K562 (cell line): ENCODE data around the gene SLC25A42. TPM values are rescaled to one million over a fixed set of nuclear protein-coding genes. Genes with fewer than 3 reads are reported as not detected.
A peak's percentile ranks its signal among the peaks of the same experiment; 100 is the strongest.

Experiments
- CBX8 ChIP-seq: fragments of 200-600 bp; sonication (generic); IDR thresholded peaks from 2 replicates; pipeline ENCODE4 v1.6.1; 2012; ENCODE audit warnings: borderline replicate concordance, mixed run types, low read depth, mild to moderate bottlenecking, moderate library complexity, mixed read lengths, low read length, control low read depth, inconsistent platforms; ENCODE audit not compliant: poor library complexity, severe bottlenecking; ENCODE audit errors: extremely low read depth
- CCAR2 ChIP-seq: fragments of 200-400 bp; formaldehyde crosslinking; IDR thresholded peaks from 2 replicates; pipeline ENCODE4 v1.6.1; 2017; ENCODE audit warnings: mild to moderate bottlenecking, low read depth, low read length
- CHCHD3 ChIP-seq: fragments of 250-450 bp; sonication (Bioruptor Pico); IDR thresholded peaks from 2 replicates; pipeline ENCODE4 v2.1.2; 2022; ENCODE audit warnings: mild to moderate bottlenecking
- DPF2 ChIP-seq: fragments of 450-650 bp; IDR thresholded peaks from 2 replicates; pipeline ENCODE4 v1.6.1; 2016
- FOXJ2 ChIP-seq: fragments of 200-800 bp; sonication (Bioruptor generic); IDR thresholded peaks from 2 replicates; pipeline ENCODE4 v1.6.1; 2016; ENCODE audit warnings: missing genetic modification characterization, missing compliant biosample characterization
- HDAC2 ChIP-seq: fragments of 450-650 bp; IDR thresholded peaks from 2 replicates; pipeline ENCODE4 v1.6.1; 2016; ENCODE audit warnings: mild to moderate bottlenecking
- HSF4 ChIP-seq: fragments of 250-450 bp; sonication (Bioruptor Pico); IDR thresholded peaks from 2 replicates; pipeline ENCODE4 v2.1.2; 2022; ENCODE audit warnings: mild to moderate bottlenecking, moderate library complexity, borderline replicate concordance
- MED1 ChIP-seq: sonication (generic); formaldehyde crosslinking; IDR thresholded peaks from 2 replicates; pipeline ENCODE4 v1.8.1; 2023; ENCODE audit warnings: missing genetic modification reagents, borderline replicate concordance
- NFE2 ChIP-seq: IDR thresholded peaks from 2 replicates; pipeline ENCODE4 v1.6.1; 2014; ENCODE audit warnings: antibody characterized with exemption, low read depth
- POLR2AphosphoS5 ChIP-seq: IDR thresholded peaks from 2 replicates; pipeline ENCODE4 v1.6.1; 2011; ENCODE audit warnings: mild to moderate bottlenecking, low read depth, low read length, moderate library complexity; ENCODE audit not compliant: control insufficient read depth, insufficient read depth
- PRMT5 ChIP-seq: sonication (generic); formaldehyde crosslinking; IDR thresholded peaks from 2 replicates; pipeline ENCODE4 v1.5.0; 2020; ENCODE audit warnings: missing genetic modification reagents
- RBM14 ChIP-seq: fragments of 200-400 bp; formaldehyde crosslinking; IDR thresholded peaks from 2 replicates; pipeline ENCODE4 v1.6.1; 2018; ENCODE audit warnings: low read depth, mild to moderate bottlenecking, low read length, moderate library complexity, borderline replicate concordance; ENCODE audit not compliant: insufficient read depth
- TAF1 ChIP-seq: IDR thresholded peaks from 2 replicates; pipeline ENCODE4 v1.6.1; 2011; ENCODE audit warnings: mild to moderate bottlenecking, low read length, moderate library complexity; ENCODE audit not compliant: insufficient read depth, control insufficient read depth, severe bottlenecking; ENCODE audit errors: extremely low read depth
- U2AF2 ChIP-seq: fragments of 200-400 bp; formaldehyde crosslinking; optimal IDR thresholded peaks from 2 replicates; pipeline ENCODE3; 2017; ENCODE audit warnings: low read depth, mild to moderate bottlenecking, low read length
- ZBTB7A ChIP-seq: IDR thresholded peaks from 2 replicates; pipeline ENCODE4 v1.6.1; 2011; ENCODE audit warnings: low read depth, mild to moderate bottlenecking, low read length, moderate library complexity, borderline replicate concordance; ENCODE audit not compliant: control insufficient read depth
- ZNF174 ChIP-seq: fragments of 250-450 bp; sonication (Bioruptor Pico); IDR thresholded peaks from 2 replicates; pipeline ENCODE4 v1.4.0; 2020; ENCODE audit warnings: mild to moderate bottlenecking
- ZNF224 ChIP-seq: sonication (generic); formaldehyde crosslinking; IDR thresholded peaks from 2 replicates; pipeline ENCODE4 v1.8.0; 2022; ENCODE audit warnings: mild to moderate bottlenecking, missing genetic modification reagents
- ZNF23 ChIP-seq: fragments of 250-450 bp; sonication (Bioruptor Pico); IDR thresholded peaks from 2 replicates; pipeline ENCODE4 v1.4.0; 2020; ENCODE audit warnings: mild to moderate bottlenecking
- ZNF57 ChIP-seq: fragments of 450-650 bp; formaldehyde crosslinking; IDR thresholded peaks from 2 replicates; pipeline ENCODE4 v1.4.0; 2020; ENCODE audit warnings: mild to moderate bottlenecking, moderate library complexity
- ZSCAN29 ChIP-seq: fragments of 450-650 bp; IDR thresholded peaks from 2 replicates; pipeline ENCODE4 v1.6.1; 2017
- polyA plus RNA-seq, 8 experiments: library from polyadenylated mRNA; depleted of rRNA in 4 of 8; stranded (reverse) in 5 of 8; unstranded in 3 of 8; fragments of >200 nt; fragmentation: Nextera tagmentation in 2 of 8; fragmentation: Illumina TruSeq in 1 of 8; extraction: Ambion mirVana in 2 of 8; extraction: Trizol in 1 of 8; gene quantifications; 2 replicates each; pipeline versions ENCODE4 v1.2.1 to v1.2.3, GENCODE V29; 2011 to 2014; ENCODE audit warnings: inconsistent platforms in 1 of 8, missing spikeins in 1 of 8
- total RNA-seq, 7 experiments: library from RNA; depleted of rRNA in 6 of 7; stranded (reverse); fragments of >200 nt in 6 of 7; fragmentation: Illumina TruSeq in 2 of 7; extraction: Trizol in 2 of 7; gene quantifications; 2 replicates each; pipeline versions ENCODE4 v1.2.1 to v1.2.3, GENCODE V29; 2011 to 2021; ENCODE audit warnings: low replicate concordance in 1 of 7
- TF ChIP-seq, protein P1 (sequence below): fragments of 200-800 bp; sonication (Bioruptor generic); IDR thresholded peaks from 2 replicates; pipeline ENCODE4 v1.6.1; 2017; ENCODE audit warnings: missing genetic modification characterization, missing compliant biosample characterization
- TF ChIP-seq, protein P2 (sequence below): fragments of 450-650 bp; formaldehyde crosslinking; IDR thresholded peaks from 2 replicates; pipeline ENCODE4 v1.4.0; 2020; ENCODE audit warnings: mild to moderate bottlenecking, mixed read lengths
- TF ChIP-seq, protein P3 (sequence below): fragments of 450-650 bp; formaldehyde crosslinking; IDR thresholded peaks from 2 replicates; pipeline ENCODE4 v1.4.0; 2020; ENCODE audit warnings: mild to moderate bottlenecking

Gene SLC25A42
- total and polyA plus RNA-seq, 9 of the 15 experiments (the other 6 are each of a cell fraction or from before 2014, with no cell fraction given), result 0.59 to 32.2 (median 14.1) TPM

DNA sequence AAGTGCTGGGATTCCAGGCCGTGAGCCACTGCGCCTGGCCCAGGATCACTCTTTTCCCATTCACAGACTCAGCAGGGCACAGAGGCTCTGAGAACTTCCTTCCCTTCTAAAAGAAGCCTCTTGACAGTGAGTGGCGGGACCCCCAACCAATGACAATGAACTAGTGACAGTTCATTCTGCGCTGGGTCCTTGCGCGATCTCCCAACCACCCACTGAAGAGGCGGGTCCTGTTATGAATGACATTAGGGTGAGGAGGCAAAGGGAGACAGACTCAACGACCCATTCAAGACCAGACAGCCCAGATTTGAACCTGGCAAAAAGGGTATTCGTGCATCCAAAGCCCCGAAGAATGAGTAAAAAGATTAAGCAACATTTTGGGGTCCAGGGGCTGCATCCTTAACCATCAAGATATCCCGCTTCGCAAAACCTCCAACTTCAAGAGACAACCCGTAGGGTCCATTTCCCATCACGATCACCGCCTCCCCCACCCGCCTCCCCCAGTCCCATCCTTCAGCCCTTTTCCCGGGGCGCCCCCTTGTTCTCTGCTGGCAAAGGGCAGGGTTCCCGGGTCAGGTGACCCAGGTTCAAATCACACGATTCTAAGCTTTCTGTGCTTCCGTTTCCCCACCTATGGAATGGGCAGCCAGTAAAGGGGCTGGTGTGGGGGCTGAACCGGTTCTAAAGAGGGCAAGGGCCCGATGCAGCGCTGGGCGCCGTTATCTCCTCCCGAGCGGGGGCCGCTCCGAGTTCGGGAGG lies 31.2 kb upstream of the SLC25A42 start (continued):
- no peak for TF ChIP-seq U2AF2
- TF ChIP-seq CCAR2, result no peak
- TF ChIP-seq MED1 (CRISPR knock-in tag), result no peak
- no peak for TF ChIP-seq HSF4 (CRISPR knock-in tag)
- no peak for TF ChIP-seq NFE2
- TF ChIP-seq ZNF23 (CRISPR knock-in tag), result no peak
- no peak for TF ChIP-seq DPF2
- no peak for TF ChIP-seq CHCHD3 (CRISPR knock-in tag)
- no peak for TF ChIP-seq FOXJ2
- no peak for TF ChIP-seq TAF1
- TF ChIP-seq ZNF57 (CRISPR knock-in tag), result no peak
- TF ChIP-seq CBX8, result no peak
- TF ChIP-seq ZBTB7A, result no peak
- no peak; the same call in 1 of the 2 replicates for TF ChIP-seq POLR2AphosphoS5
- TF ChIP-seq ZSCAN29, result no peak
- TF ChIP-seq, protein P1, sequence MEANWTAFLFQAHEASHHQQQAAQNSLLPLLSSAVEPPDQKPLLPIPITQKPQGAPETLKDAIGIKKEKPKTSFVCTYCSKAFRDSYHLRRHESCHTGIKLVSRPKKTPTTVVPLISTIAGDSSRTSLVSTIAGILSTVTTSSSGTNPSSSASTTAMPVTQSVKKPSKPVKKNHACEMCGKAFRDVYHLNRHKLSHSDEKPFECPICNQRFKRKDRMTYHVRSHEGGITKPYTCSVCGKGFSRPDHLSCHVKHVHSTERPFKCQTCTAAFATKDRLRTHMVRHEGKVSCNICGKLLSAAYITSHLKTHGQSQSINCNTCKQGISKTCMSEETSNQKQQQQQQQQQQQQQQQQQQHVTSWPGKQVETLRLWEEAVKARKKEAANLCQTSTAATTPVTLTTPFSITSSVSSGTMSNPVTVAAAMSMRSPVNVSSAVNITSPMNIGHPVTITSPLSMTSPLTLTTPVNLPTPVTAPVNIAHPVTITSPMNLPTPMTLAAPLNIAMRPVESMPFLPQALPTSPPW (CRISPR knock-in tag), result peak; percentile 49; the same call in 1 of the 2 replicates
- TF ChIP-seq RBM14, result no peak
- TF ChIP-seq ZNF174 (CRISPR knock-in tag), result no peak
- TF ChIP-seq PRMT5 (CRISPR knock-in tag), result no peak
- no peak for TF ChIP-seq ZNF224 (CRISPR knock-in tag)
- TF ChIP-seq, protein P2, sequence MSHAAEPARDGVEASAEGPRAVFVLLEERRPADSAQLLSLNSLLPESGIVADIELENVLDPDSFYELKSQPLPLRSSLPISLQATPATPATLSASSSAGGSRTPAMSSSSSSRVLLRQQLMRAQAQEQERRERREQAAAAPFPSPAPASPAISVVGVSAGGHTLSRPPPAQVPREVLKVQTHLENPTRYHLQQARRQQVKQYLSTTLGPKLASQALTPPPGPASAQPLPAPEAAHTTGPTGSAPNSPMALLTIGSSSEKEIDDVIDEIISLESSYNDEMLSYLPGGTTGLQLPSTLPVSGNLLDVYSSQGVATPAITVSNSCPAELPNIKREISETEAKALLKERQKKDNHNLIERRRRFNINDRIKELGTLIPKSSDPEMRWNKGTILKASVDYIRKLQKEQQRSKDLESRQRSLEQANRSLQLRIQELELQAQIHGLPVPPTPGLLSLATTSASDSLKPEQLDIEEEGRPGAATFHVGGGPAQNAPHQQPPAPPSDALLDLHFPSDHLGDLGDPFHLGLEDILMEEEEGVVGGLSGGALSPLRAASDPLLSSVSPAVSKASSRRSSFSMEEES (CRISPR knock-in tag), result no peak; the same call in 1 of the 2 replicates
- TF ChIP-seq, protein P3, sequence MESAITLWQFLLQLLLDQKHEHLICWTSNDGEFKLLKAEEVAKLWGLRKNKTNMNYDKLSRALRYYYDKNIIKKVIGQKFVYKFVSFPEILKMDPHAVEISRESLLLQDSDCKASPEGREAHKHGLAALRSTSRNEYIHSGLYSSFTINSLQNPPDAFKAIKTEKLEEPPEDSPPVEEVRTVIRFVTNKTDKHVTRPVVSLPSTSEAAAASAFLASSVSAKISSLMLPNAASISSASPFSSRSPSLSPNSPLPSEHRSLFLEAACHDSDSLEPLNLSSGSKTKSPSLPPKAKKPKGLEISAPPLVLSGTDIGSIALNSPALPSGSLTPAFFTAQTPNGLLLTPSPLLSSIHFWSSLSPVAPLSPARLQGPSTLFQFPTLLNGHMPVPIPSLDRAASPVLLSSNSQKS, result no peak
- no peak for TF ChIP-seq HDAC2
- TF ChIP-seq, all 486 proteins: peak for 30
